ENCODE results near the gene UBR4.

The UBR4 gene

DNA sequence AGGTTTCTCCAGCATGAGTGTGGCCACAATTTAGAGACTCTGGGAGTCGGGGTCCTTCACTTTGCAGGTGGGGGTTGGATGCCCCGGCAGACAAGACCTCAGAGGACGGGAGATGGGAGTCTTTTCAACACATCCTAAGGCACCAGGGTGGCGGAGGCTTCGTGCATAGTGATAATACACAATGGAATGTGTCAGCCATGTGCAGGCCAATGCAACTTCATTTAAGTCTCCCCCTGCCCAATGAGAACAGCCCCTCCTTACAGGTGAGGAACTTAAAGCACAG is 177.7 kb downstream of the UBR4 start:
- no peak for DNase-seq

GRCh38 chr1:19029191-19030085 is 180.6 kb downstream of the UBR4 start:
- no peak for DNase-seq

GRCh38 chr1:19028546-19029129 is 181.4 kb downstream of the UBR4 start:
- DNase-seq: no peak

DNA sequence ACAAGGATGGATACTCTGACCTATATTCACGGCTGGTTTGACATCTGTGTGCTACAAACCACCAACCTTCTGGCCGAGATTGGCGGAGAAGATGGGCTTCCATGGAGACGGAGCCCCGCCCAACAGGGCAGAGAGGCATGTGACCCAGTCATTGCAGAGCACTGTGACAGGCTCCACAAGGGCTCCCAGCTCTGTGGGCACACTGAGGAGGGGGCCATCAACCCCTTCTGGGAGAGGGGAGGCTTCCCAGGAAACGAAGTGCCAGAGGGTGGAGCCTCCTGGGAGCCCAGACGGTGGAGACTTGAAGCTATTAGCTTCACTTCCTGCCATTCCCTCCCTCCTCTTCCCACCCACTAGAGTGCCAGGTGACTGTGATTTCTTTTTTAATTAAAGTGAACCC is 182.0 kb downstream of the UBR4 start:
- DNase-seq: no peak

All from NCI-H1048 (cell line).